Measurements from ENCODE around the gene KLHL24. TPM values are rescaled to one million over a fixed set of nuclear protein-coding genes. Genes with fewer than 3 reads are reported as not detected.
A peak's percentile ranks its signal among the peaks of the same experiment; 100 is the strongest.

The KLHL24 gene
- total RNA-seq, 1 experiment from 2014 or later = 33.9 TPM

GRCh38 chr3:183697610-183698317, 62.3 kb downstream of the KLHL24 start, which contains the start of gene YEATS2 (continued):
- TF ChIP-seq CTCF (IDR thresholded peaks at IDR 0.05) (no peak), EMX1 (CRISPR knock-in tag; IDR thresholded peaks at IDR 0.05) (no peak), ZNF532 (CRISPR knock-in tag; IDR thresholded peaks at IDR 0.05; ENCODE audit: borderline replicate concordance) (0 out of 2 replicates have a peak, but pooled peaks have one; percentile 48), SMAD4 (CRISPR knock-in tag; IDR thresholded peaks at IDR 0.05) (no peak), ZBTB21 (CRISPR knock-in tag; IDR thresholded peaks at IDR 0.05; ENCODE audit: borderline replicate concordance) (peak; percentile 84; the same call in 1 of the 2 replicates), IRF1 (CRISPR knock-in tag; IDR thresholded peaks at IDR 0.05) (peak; percentile 86), ZNF512 (CRISPR knock-in tag; IDR thresholded peaks at IDR 0.05; ENCODE audit: borderline replicate concordance) (no peak), ZNF671 (CRISPR knock-in tag; IDR thresholded peaks at IDR 0.05) (0 out of 2 replicates have a peak, but pooled peaks have one; percentile 8), CBFB (CRISPR knock-in tag; IDR thresholded peaks at IDR 0.05; ENCODE audit: low read depth) (peak; percentile 83; the same call in 1 of the 2 replicates), ATF6 (CRISPR knock-in tag; IDR thresholded peaks at IDR 0.05) (no peak), TCF7 (CRISPR knock-in tag; IDR thresholded peaks at IDR 0.05; ENCODE audit: low read depth) (no peak), STAT6 (CRISPR knock-in tag; conservative IDR thresholded peaks at IDR 0.05; ENCODE audit: low read depth) (no peak), IRF2 (CRISPR knock-in tag; IDR thresholded peaks at IDR 0.05; ENCODE audit: borderline replicate concordance, low read depth) (no peak), FOXJ3 (CRISPR knock-in tag; IDR thresholded peaks at IDR 0.05; ENCODE audit: borderline replicate concordance) (no peak), JUN (CRISPR knock-in tag; IDR thresholded peaks at IDR 0.05) (peak; percentile 51; the same call in 1 of the 2 replicates), NR2C2 (CRISPR knock-in tag; IDR thresholded peaks at IDR 0.05) (no peak), CREB1 (CRISPR knock-in tag; IDR thresholded peaks at IDR 0.05) (no peak), ZNF396 (CRISPR knock-in tag; IDR thresholded peaks at IDR 0.05; ENCODE audit: borderline replicate concordance) (no peak), ZNF425 (CRISPR knock-in tag; conservative IDR thresholded peaks at IDR 0.05) (no peak), ATF2 (CRISPR knock-in tag; IDR thresholded peaks at IDR 0.05; ENCODE audit: borderline replicate concordance, low read depth) (no peak), ZNF219 (CRISPR knock-in tag; IDR thresholded peaks at IDR 0.05; ENCODE audit: borderline replicate concordance) (no peak)

All from WTC11 (cell line).